GM21367 (cell line): ENCODE measurements around the gene HIVEP2.

Experiments
- ATAC-seq: cut with Tn5 transposase; IDR thresholded peaks from one replicate; pipeline ENCODE4 v1.9.1; 2021; ENCODE audit not compliant: unreplicated experiment

HIVEP2 gene

GRCh38 chr6:142945446-142946180 lies 637 bp upstream of the HIVEP2 start:
- no peak for ATAC-seq

- ATAC-seq, result no peak
These were observed 590 bp downstream of the HIVEP2 start for GRCh38 chr6:142944124-142945048.

GRCh38 chr6:142943711-142944123 lies 1.3 kb downstream of the HIVEP2 start:
- no peak for ATAC-seq

- no peak for ATAC-seq
These were observed 2.2 kb downstream of the HIVEP2 start for GRCh38 chr6:142942805-142943227.

- no peak for ATAC-seq
These were observed 2.7 kb downstream of the HIVEP2 start for GRCh38 chr6:142942238-142942637.

GRCh38 chr6:142941018-142941417 lies 4.0 kb downstream of the HIVEP2 start:
- no peak for ATAC-seq

- ATAC-seq, result no peak
These were observed 4.5 kb downstream of the HIVEP2 start for GRCh38 chr6:142940487-142940886.

GRCh38 chr6:142938510-142938909 lies 6.5 kb downstream of the HIVEP2 start:
- no peak for ATAC-seq

GRCh38 chr6:142937986-142938385 lies 7.0 kb downstream of the HIVEP2 start:
- no peak for ATAC-seq

- peak; percentile 48 for ATAC-seq
These were observed 9.1 kb downstream of the HIVEP2 start for GRCh38 chr6:142935553-142936517.

- no peak for ATAC-seq
These were observed 10.4 kb downstream of the HIVEP2 start for GRCh38 chr6:142934599-142934998.

GRCh38 chr6:142934106-142934505 lies 10.9 kb downstream of the HIVEP2 start:
- ATAC-seq, result no peak

- ATAC-seq, result no peak
These were observed 11.3 kb downstream of the HIVEP2 start for GRCh38 chr6:142933701-142934100.

GRCh38 chr6:142932889-142933288 lies 12.1 kb downstream of the HIVEP2 start:
- peak; percentile 38 for ATAC-seq

- ATAC-seq, result no peak
These were observed 15.1 kb downstream of the HIVEP2 start for GRCh38 chr6:142929751-142930358.

GRCh38 chr6:142927904-142928303 lies 17.1 kb downstream of the HIVEP2 start:
- no peak for ATAC-seq

GRCh38 chr6:142927271-142927580 lies 17.8 kb downstream of the HIVEP2 start:
- no peak for ATAC-seq

GRCh38 chr6:142926494-142927270 lies 18.3 kb downstream of the HIVEP2 start:
- ATAC-seq, result peak; percentile 90

GRCh38 chr6:142926177-142926493 lies 18.8 kb downstream of the HIVEP2 start:
- no peak for ATAC-seq

GRCh38 chr6:142925575-142926110 lies 19.3 kb downstream of the HIVEP2 start:
- ATAC-seq, result no peak
